ENCODE data around the gene ADGRD1.
A peak's percentile ranks its signal among the peaks of the same experiment; 100 is the strongest.

ADGRD1 gene

DNA sequence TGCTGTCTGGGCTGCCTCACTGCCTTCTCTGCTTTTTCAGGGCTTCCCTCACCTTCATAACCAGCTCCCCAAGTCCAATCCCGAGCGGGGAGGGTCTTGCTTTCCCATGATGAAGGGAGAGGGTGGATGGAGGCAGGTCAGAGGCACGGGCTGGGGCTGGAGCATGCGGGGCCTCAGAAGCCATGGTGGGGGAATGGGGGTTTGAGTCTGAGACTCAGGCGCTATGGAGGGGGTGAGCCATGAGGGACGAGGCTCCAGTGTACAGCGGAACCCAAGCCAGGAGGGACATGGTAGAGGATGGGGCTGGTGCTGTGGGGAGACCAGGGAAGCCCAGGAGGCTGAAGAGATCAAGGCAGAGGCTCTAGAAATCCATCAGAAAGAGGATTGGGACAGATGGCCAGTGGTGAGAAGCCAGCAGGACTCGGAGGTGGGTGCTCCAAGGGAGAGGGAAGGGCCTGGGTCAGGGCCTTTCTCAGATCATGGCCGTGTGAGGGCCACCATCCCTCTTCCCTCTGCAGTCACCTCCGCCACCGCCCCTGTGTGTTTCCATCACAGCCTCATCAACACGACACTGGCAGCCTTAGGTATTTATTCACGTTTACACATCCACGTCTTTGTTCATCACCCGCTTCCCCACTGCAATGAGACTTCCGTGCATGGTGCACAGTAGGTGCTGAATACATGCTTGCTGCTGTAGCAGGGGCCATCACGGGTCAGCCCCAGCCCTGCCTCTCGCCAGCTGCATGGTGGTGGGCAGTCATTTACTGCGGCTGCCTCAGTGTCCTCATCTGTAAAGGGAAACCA, 144.7 kb downstream of the ADGRD1 start:
- Mint-ChIP-seq H3K36me3 (no peaks in the 10 kb centered on the region), H3K4me1 (no peaks in the 10 kb centered on the region), H3K27ac (no peak overlapping the region), H3K27me3 (no peaks in the 10 kb centered on the region), H3K9me3 (no peaks in the 10 kb centered on the region), H3K4me3 (no peak overlapping the region)
- no peak for DNase-seq
- CTCF ChIA-PET, result no interaction called here

DNA sequence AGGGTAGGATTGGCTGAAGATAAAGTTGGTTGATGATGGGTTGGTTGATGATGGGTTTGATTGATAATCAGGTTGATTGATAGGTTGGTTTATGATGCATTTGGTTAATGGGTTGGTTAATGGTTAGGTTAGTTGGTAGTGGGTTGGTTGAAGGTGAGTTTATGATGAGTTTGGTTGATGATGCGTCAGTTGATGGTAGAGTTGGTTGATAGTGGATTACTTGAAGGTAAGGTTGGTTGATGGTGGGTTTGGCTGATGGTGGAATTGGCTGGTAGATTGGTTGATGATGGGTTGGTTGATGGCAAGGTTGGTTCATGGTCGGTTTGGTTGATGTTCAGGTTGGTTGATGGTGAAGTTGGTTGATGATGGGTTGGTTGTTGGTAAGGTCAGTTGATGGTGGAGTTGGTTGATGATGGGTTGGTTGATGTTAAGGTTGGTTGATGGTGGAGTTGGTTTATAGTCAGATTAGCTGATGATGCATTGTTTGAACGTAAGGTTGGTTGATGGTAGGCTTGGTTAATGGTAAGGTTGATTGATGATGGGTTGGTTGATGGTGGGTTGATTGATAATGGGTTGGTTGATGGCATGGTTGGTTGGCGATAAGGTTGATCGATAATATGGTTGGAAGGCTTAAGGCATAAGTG, 146.4 kb downstream of the ADGRD1 start:
- H3K36me3 Mint-ChIP-seq, result no peaks in the 10 kb centered on the region
- no peaks in the 10 kb centered on the region for H3K9me3 Mint-ChIP-seq
- H3K27ac Mint-ChIP-seq, result no peak overlapping the region
- no peak for DNase-seq
- peaks cover 3% of the 10 kb centered on the region for H3K4me1 Mint-ChIP-seq
- H3K27me3 Mint-ChIP-seq, result peaks cover 6% of the 10 kb centered on the region
- CTCF ChIA-PET, result interaction anchor here (0.5 kb wide), 1 partner anchor 79 kb away, joined by 3 read pairs; no protein-coding TSS in a partner anchor
- no peak overlapping the region for H3K4me3 Mint-ChIP-seq

GRCh38 chr12:131101006-131101405, 147.3 kb downstream of the ADGRD1 start:
- H3K9me3 Mint-ChIP-seq, result no peaks in the 10 kb centered on the region
- no peaks in the 10 kb centered on the region for H3K36me3 Mint-ChIP-seq
- CTCF ChIA-PET, result no interaction called here
- no peak overlapping the region for H3K4me3 Mint-ChIP-seq
- H3K27me3 Mint-ChIP-seq, result peaks cover 15% of the 10 kb centered on the region
- no peak for DNase-seq
- H3K4me1 Mint-ChIP-seq, result peaks cover 9% of the 10 kb centered on the region
- H3K27ac Mint-ChIP-seq, result no peak overlapping the region

DNA sequence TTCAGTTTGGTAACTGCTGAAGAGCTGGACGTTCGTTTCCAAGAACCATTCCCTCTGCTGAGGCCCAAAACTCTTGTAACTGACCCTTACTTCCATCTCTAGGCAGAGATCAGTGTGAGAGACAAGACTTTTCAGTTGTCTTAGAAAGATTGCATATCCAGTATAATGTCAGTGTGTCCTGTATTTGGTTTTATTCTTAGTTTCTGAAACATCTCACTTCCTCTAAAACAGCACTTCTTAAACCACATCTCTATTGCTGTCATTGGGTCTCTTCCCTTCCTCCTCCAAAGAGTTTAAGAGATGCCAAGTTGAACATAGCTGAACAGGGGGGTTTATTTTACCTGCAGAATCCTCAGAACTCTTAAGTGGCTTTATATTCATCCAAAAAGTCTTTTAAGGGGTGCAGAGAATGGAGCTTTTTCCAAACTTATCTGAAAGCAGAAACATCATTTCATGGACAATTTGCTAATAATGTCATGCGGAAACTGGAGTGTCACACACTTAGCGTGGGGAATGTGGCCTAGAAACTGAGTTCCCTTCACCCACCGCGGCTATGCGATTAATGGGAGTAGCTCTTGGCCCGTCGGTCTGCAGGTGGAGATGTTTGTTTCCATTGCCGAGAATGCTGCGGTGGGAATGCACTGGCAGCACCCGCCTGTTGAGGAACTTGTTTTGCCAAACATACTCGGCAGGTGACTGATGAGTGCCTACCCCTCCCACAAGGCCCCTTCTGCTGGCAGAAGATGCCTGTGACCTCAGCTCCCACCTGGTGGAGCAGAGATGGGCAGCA, 148.2 kb downstream of the ADGRD1 start:
- no peak for DNase-seq
- CTCF ChIA-PET, result no interaction called here
- Mint-ChIP-seq H3K36me3 (no peaks in the 10 kb centered on the region), H3K27ac (no peak overlapping the region), H3K9me3 (no peaks in the 10 kb centered on the region), H3K27me3 (peaks cover 24% of the 10 kb centered on the region), H3K4me3 (no peak overlapping the region), H3K4me1 (peaks cover 10% of the 10 kb centered on the region)

DNA sequence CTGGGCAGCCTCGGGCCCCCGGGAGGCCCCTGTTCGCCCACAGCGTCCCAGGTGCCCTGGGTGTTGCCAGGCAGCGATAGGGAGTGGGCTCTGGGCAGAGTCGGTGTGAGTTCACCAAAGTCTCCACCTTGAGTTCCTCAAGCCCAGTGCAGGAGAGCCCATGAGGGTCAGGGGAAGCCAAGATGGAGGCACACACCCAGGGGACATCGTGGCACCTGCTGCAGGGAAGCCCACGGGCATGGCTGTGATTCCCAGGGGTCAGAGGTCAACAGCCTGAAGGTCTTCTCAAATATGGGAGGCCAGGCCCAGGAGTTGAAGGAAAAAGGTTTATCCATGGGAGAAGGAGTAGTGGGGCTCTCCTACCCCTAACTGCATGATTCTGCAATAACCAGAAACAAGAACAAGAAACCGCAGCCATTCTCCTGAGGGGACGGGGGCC, 148.8 kb downstream of the ADGRD1 start:
- no peak overlapping the region for H3K27ac Mint-ChIP-seq
- DNase-seq, result no peak
- H3K9me3 Mint-ChIP-seq, result no peaks in the 10 kb centered on the region
- H3K4me3 Mint-ChIP-seq, result no peak overlapping the region
- H3K27me3 Mint-ChIP-seq, result peaks cover 24% of the 10 kb centered on the region
- CTCF ChIA-PET, result interaction anchor here (1.0 kb wide), 1 partner anchor 23 kb away, joined by 3 read pairs; no protein-coding TSS in a partner anchor
- peaks cover 10% of the 10 kb centered on the region for H3K4me1 Mint-ChIP-seq
- H3K36me3 Mint-ChIP-seq, result no peaks in the 10 kb centered on the region

GRCh38 chr12:131102991-131103668, 149.4 kb downstream of the ADGRD1 start:
- peaks cover 10% of the 10 kb centered on the region for H3K4me1 Mint-ChIP-seq
- CTCF ChIA-PET, result interaction anchor here (1.0 to 4.8 kb wide), 7 partner anchors 9 to 727 kb away, joined by 3 to 63 read pairs (median 19); partner anchors contain the start of gene MMP17
- no peaks in the 10 kb centered on the region for H3K36me3 Mint-ChIP-seq
- H3K27ac Mint-ChIP-seq, result no peak overlapping the region
- H3K4me3 Mint-ChIP-seq, result no peak overlapping the region
- H3K27me3 Mint-ChIP-seq, result peaks cover 24% of the 10 kb centered on the region
- no peak for DNase-seq
- H3K9me3 Mint-ChIP-seq, result no peaks in the 10 kb centered on the region

GRCh38 chr12:131103669-131104462, 150.2 kb downstream of the ADGRD1 start:
- DNase-seq, result no peak
- no peak overlapping the region for H3K4me3 Mint-ChIP-seq
- no peak overlapping the region for H3K27ac Mint-ChIP-seq
- no peaks in the 10 kb centered on the region for H3K9me3 Mint-ChIP-seq
- H3K4me1 Mint-ChIP-seq, result peaks cover 10% of the 10 kb centered on the region
- peaks cover 24% of the 10 kb centered on the region for H3K27me3 Mint-ChIP-seq
- no peaks in the 10 kb centered on the region for H3K36me3 Mint-ChIP-seq
- CTCF ChIA-PET, result interaction anchor here (0.6 to 4.8 kb wide), 16 partner anchors 10 to 726 kb away, joined by 3 to 63 read pairs (median 7); partner anchors contain the start of gene MMP17

DNA sequence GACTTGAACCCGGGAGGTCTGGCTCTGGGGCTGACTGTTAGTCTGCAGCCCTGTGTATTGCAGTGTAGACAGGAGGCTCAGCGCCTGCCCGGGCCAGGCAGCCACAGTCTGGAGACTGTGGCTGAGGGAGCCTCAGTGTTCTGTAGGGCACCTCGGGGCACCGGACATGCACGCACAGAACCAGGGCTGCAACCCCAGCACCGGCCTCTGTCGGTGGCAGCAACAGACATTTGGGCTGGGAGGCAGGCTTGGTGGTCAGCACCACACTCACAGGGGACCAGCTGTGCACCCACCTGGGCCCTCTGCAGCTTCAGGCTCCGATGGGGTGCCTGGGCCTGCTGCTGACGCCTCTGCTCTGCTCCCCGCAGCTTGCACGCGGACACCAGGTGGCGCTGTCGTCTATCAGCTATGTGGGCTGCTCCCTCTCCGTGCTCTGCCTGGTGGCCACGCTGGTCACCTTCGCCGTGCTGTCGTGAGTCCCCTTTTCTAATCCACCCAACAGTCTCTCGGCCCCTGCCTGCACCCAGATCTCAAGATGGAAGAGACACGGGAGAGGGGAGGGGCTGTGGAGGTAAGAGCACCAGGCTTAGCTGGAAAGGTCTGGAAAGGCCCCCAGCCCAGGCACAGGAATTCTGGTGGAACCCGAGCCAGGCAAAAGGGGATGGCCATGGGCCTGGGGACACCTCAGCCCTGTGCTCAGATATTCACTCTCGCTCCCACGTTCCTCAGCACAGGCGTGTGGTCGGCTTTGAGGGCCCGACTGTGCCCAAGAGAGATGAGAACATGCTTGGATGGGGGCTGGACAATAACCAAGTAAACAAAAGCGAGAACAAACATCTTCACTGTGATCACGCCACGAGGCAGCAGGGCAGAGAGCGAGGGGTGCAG, 151.0 kb downstream of the ADGRD1 start:
- Mint-ChIP-seq H3K9me3 (no peaks in the 10 kb centered on the region), H3K27ac (no peak overlapping the region), H3K36me3 (no peaks in the 10 kb centered on the region), H3K4me1 (peaks cover 10% of the 10 kb centered on the region), H3K4me3 (no peak overlapping the region), H3K27me3 (peaks cover 24% of the 10 kb centered on the region)
- CTCF ChIA-PET, result interaction anchor here (0.6 to 4.8 kb wide), 20 partner anchors 10 to 725 kb away, joined by 3 to 63 read pairs (median 3); partner anchors contain the start of gene MMP17
- DNase-seq, result peak; percentile 87

DNA sequence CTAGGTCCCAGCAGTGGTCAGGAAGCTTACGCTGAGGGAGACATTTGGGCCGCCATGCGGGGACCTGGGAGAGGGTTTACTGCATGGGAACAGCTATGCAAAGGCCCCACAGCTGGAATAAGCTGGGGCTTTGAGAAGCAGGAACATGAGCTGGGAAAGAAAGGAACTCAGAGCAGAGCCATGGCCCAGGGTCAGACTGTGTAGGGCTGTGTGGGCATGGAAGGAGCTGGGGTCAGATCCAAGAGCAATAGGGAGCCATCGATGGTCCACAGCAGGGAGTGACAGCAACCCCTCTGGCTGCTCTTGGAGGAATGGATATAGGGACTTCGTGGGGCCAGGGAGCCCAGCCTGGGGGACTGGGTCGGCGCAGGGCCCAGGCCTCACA, 151.6 kb downstream of the ADGRD1 start:
- H3K4me3 Mint-ChIP-seq, result no peak overlapping the region
- no peak for DNase-seq
- H3K27me3 Mint-ChIP-seq, result peaks cover 24% of the 10 kb centered on the region
- H3K4me1 Mint-ChIP-seq, result peaks cover 10% of the 10 kb centered on the region
- H3K36me3 Mint-ChIP-seq, result no peaks in the 10 kb centered on the region
- CTCF ChIA-PET, result interaction anchor here (0.6 to 4.8 kb wide), 17 partner anchors 9 to 729 kb away, joined by 3 to 63 read pairs (median 3); partner anchors contain the start of gene MMP17
- no peaks in the 10 kb centered on the region for H3K9me3 Mint-ChIP-seq
- H3K27ac Mint-ChIP-seq, result no peak overlapping the region

DNA sequence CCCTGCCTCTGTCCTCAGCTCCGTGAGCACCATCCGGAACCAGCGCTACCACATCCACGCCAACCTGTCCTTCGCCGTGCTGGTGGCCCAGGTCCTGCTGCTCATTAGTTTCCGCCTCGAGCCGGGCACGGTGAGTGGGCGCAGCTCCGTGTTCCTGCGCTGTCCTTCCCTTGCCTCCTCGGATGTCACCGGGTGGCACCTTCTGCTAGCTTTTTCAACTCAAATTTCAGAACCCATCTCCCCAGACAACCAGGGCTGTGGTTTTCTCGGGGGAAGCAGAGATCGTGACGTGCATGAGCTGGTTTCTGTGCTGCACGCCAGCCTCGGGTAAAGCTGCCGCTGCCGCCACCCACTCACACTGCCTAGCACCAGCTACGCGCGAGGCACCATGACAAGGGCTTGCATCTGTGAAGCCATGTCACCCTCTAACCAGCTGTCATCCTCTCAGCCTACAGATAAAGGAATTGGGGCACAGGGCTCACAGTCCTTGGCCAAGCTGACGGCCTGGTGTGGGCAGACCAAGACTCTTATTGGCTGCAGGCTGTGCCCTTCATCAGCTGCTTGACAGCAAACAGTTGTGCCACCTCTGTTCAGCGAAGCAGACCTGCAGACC, 152.1 kb downstream of the ADGRD1 start:
- Mint-ChIP-seq H3K27me3 (peaks cover 24% of the 10 kb centered on the region), H3K9me3 (no peaks in the 10 kb centered on the region), H3K4me3 (no peak overlapping the region), H3K36me3 (no peaks in the 10 kb centered on the region), H3K27ac (no peak overlapping the region), H3K4me1 (peaks cover 10% of the 10 kb centered on the region)
- CTCF ChIA-PET, result interaction anchor here (0.8 to 4.8 kb wide), 16 partner anchors 8 to 728 kb away, joined by 3 to 63 read pairs (median 6); partner anchors contain the start of gene MMP17
- DNase-seq, result peak; percentile 46

GRCh38 chr12:131106349-131106941, 152.7 kb downstream of the ADGRD1 start:
- no peaks in the 10 kb centered on the region for H3K36me3 Mint-ChIP-seq
- DNase-seq, result no peak
- H3K4me1 Mint-ChIP-seq, result peaks cover 10% of the 10 kb centered on the region
- H3K9me3 Mint-ChIP-seq, result no peaks in the 10 kb centered on the region
- CTCF ChIA-PET, result interaction anchor here (1.0 to 4.8 kb wide), 9 partner anchors 8 to 723 kb away, joined by 3 to 63 read pairs (median 15); partner anchors contain the start of gene MMP17
- H3K27ac Mint-ChIP-seq, result no peak overlapping the region
- peaks cover 24% of the 10 kb centered on the region for H3K27me3 Mint-ChIP-seq
- no peak overlapping the region for H3K4me3 Mint-ChIP-seq
